ENCODE results near the gene CTNNA2.

GRCh38 chr2:80080957-80081356, 568.1 kb downstream of the CTNNA2 start:
- no peak for TF ChIP-seq CTCF (IDR thresholded peaks at IDR 0.05)
- no peak for TF ChIP-seq EZH2 (IDR thresholded peaks at IDR 0.05)
- TF ChIP-seq EZH2phosphoT487 (IDR thresholded peaks at IDR 0.05), result no peak

Data from neural progenitor cell (in vitro differentiated cells).